H1 (cell line): Measurements from ENCODE around the gene MYBL2. TPM values are rescaled to one million over a fixed set of nuclear protein-coding genes. Genes with fewer than 3 reads are reported as not detected.

ENCODE experiments used
- CTCF ChIA-PET: fragments of 300-600 bp; sonication (Branson Sonifier 250); formaldehyde crosslinking; loops from one replicate; lab custom pipeline; 2021; ENCODE audit not compliant: partially characterized antibody; lab: Charles Lee
- POLR2A ChIA-PET: fragments of 300-600 bp; sonication (Branson Sonifier 250); formaldehyde crosslinking; loops from one replicate; lab custom pipeline; 2021; ENCODE audit warnings: inconsistent platforms; ENCODE audit not compliant: partially characterized antibody; lab: Charles Lee
- DNase-seq, 2 experiments: peaks; one replicate each; pipeline versions ENCODE4 v3.0.0 to v3.0.0-alpha.2; 2010 to 2022; ENCODE audit warnings: low spot score in 2 of 2, low read depth in 1 of 2, mixed read lengths in 1 of 2
- FAIRE-seq: peaks from 2 replicates; lab custom pipeline; 2011; peaks lifted over from hg19 to GRCh38; lab: Jason Lieb, UNC
- H2AFZ ChIP-seq: 2 replicates; pipeline ENCODE4 v1.8.1; 2012; ENCODE audit warnings: low read length, inconsistent platforms
- H2AK5ac ChIP-seq: 2 replicates; pipeline ENCODE4 v1.6.1; 2013; ENCODE audit warnings: low read depth, low read length
- H2BK120ac ChIP-seq: replicated peaks from 2 replicates; pipeline ENCODE3; 2013; ENCODE audit warnings: low read depth, low read length, inconsistent platforms
- H2BK12ac ChIP-seq: 2 replicates; pipeline ENCODE4 v1.6.1; 2013; ENCODE audit warnings: low read depth, low read length
- H2BK15ac ChIP-seq: 2 replicates; pipeline ENCODE4 v1.6.1; 2013; ENCODE audit warnings: low read length
- H2BK20ac ChIP-seq: 2 replicates; pipeline ENCODE4 v1.6.1; 2013; ENCODE audit warnings: low read length
- H2BK5ac ChIP-seq: 2 replicates; pipeline ENCODE4 v1.6.1; 2013; ENCODE audit warnings: low read depth, low read length
- H3K14ac ChIP-seq: 2 replicates; pipeline ENCODE4 v1.6.1; 2013; ENCODE audit warnings: inconsistent platforms; ENCODE audit not compliant: insufficient read length
- H3K18ac ChIP-seq: 2 replicates; pipeline ENCODE4 v1.6.1; 2013; ENCODE audit warnings: low read length; ENCODE audit errors: extremely low read depth
- H3K23ac ChIP-seq: 2 replicates; pipeline ENCODE4 v1.6.1; 2013; ENCODE audit warnings: inconsistent platforms; ENCODE audit not compliant: insufficient read length
- H3K23me2 ChIP-seq: 2 replicates; pipeline ENCODE4 v1.6.1; 2013; ENCODE audit warnings: low read depth, low read length
- H3K27ac ChIP-seq: 2 replicates; pipeline ENCODE4 v1.6.1; 2011; ENCODE audit warnings: low read depth, low read length, inconsistent platforms
- H3K27me3 ChIP-seq, 4 experiments: replicated peaks in 1 of 4; 1 replicate in 1 of 4; 2 replicates in 3 of 4; pipeline versions ENCODE4 v1.6.1 to v1.8.1; 2011 to 2013; ENCODE audit warnings: low read length in 3 of 4, mild to moderate bottlenecking in 3 of 4, inconsistent platforms in 2 of 4, mixed read lengths in 2 of 4, moderate library complexity in 1 of 4; ENCODE audit not compliant: control insufficient read depth in 3 of 4, insufficient read depth in 3 of 4; ENCODE audit errors: extremely low read depth in 1 of 4
- H3K36me3 ChIP-seq, 4 experiments: 2 replicates each; pipeline versions ENCODE4 v1.6.1 to v1.8.1; 2011 to 2013; ENCODE audit warnings: mild to moderate bottlenecking in 4 of 4, low read length in 3 of 4, moderate library complexity in 2 of 4, control low read depth in 1 of 4, inconsistent platforms in 1 of 4; ENCODE audit not compliant: insufficient read depth in 4 of 4, control insufficient read depth in 2 of 4
- H3K4ac ChIP-seq: replicated peaks from 2 replicates; pipeline ENCODE3; 2013; ENCODE audit warnings: low read length, low read depth, mixed read lengths, inconsistent platforms; ENCODE audit not compliant: insufficient read length
- H3K4me1 ChIP-seq, 4 experiments: replicated peaks in 1 of 4; 1 replicate in 1 of 4; 2 replicates in 3 of 4; pipeline versions ENCODE4 v1.6.1 to v1.8.1; 2011 to 2013; ENCODE audit warnings: low read length in 3 of 4, inconsistent platforms in 2 of 4, mixed read lengths in 1 of 4; ENCODE audit not compliant: insufficient read depth in 4 of 4, control insufficient read depth in 3 of 4
- H3K4me2 ChIP-seq, 2 experiments: 2 replicates each; pipeline versions ENCODE4 v1.6.1 to v1.8.1; 2011 to 2013; ENCODE audit warnings: low read depth in 2 of 2, low read length in 2 of 2, control low read depth in 1 of 2, inconsistent platforms in 1 of 2, mild to moderate bottlenecking in 1 of 2; ENCODE audit not compliant: insufficient read depth in 1 of 2
- H3K4me3 ChIP-seq, 4 experiments: fragments of 200-600, 300-600 bp in 1 of 4; sonication (generic), shearing (Covaris generic), sonication (Bioruptor Twin) in 1 of 4; 2 replicates each; pipeline versions ENCODE4 v1.5.1 to v1.8.1; 2011 to 2016; ENCODE audit warnings: low read length in 4 of 4, low read depth in 3 of 4, control low read depth in 2 of 4, inconsistent platforms in 2 of 4, mild to moderate bottlenecking in 2 of 4, mixed read lengths in 1 of 4, moderate library complexity in 1 of 4; ENCODE audit not compliant: insufficient read depth in 2 of 4; ENCODE audit errors: extremely low read depth in 1 of 4
- H3K56ac ChIP-seq: replicated peaks from 2 replicates; pipeline ENCODE3; 2013; ENCODE audit warnings: low read depth, mild to moderate bottlenecking, mixed read lengths, low read length, inconsistent platforms; ENCODE audit not compliant: insufficient read length
- H3K79me1 ChIP-seq: 2 replicates; pipeline ENCODE4 v1.6.1; 2013; ENCODE audit warnings: low read depth, low read length, control low read depth
- H3K79me2 ChIP-seq, 2 experiments: 2 replicates each; pipeline versions ENCODE4 v1.6.1 to v1.8.1; 2012 to 2013; ENCODE audit warnings: low read length in 2 of 2, mild to moderate bottlenecking in 2 of 2, inconsistent platforms in 1 of 2; ENCODE audit not compliant: insufficient read depth in 2 of 2, control insufficient read depth in 1 of 2
- H3K9ac ChIP-seq, 4 experiments: replicated peaks in 1 of 4; 1 replicate in 1 of 4; 2 replicates in 3 of 4; pipeline versions ENCODE4 v1.6.1 to v1.8.1; 2011 to 2013; ENCODE audit warnings: low read depth in 3 of 4, low read length in 3 of 4, control low read depth in 2 of 4, mild to moderate bottlenecking in 2 of 4, moderate library complexity in 2 of 4, inconsistent platforms in 1 of 4; ENCODE audit errors: extremely low read depth in 1 of 4
- H3K9me3 ChIP-seq, 2 experiments: 2 replicates each; pipeline versions ENCODE4 v1.6.1 to v1.8.1; 2012 to 2013; ENCODE audit warnings: mild to moderate bottlenecking in 2 of 2, moderate library complexity in 2 of 2, control low read depth in 1 of 2, inconsistent platforms in 1 of 2, low read depth in 1 of 2, low read length in 1 of 2, mixed read lengths in 1 of 2; ENCODE audit not compliant: insufficient read depth in 2 of 2
- H4K20me1 ChIP-seq, 2 experiments: replicated peaks in 1 of 2; 2 replicates each; pipeline versions ENCODE3 to v1.8.1; 2011 to 2013; ENCODE audit warnings: inconsistent platforms in 2 of 2, low read length in 2 of 2, mild to moderate bottlenecking in 1 of 2; ENCODE audit not compliant: insufficient read depth in 2 of 2, control insufficient read depth in 1 of 2
- H4K5ac ChIP-seq: 2 replicates; pipeline ENCODE4 v1.6.1; 2013; ENCODE audit warnings: low read length, low read depth, mixed read lengths, inconsistent platforms; ENCODE audit not compliant: insufficient read length
- H4K8ac ChIP-seq: 2 replicates; pipeline ENCODE4 v1.8.0; 2013; ENCODE audit warnings: mild to moderate bottlenecking, moderate library complexity, low read length, inconsistent platforms; ENCODE audit not compliant: insufficient read depth; ENCODE audit errors: extremely low read depth
- H4K91ac ChIP-seq: replicated peaks from 2 replicates; pipeline ENCODE3; 2013; ENCODE audit warnings: low read length, mixed read lengths, inconsistent platforms; ENCODE audit not compliant: insufficient read length
- BACH1 ChIP-seq: IDR thresholded peaks from 2 replicates; pipeline ENCODE4 v1.6.1; 2012; ENCODE audit warnings: low read length, improper control_type of control experiment
- CBX8 ChIP-seq: fragments of 300-800, 300-1000 bp; sonication (generic); IDR thresholded peaks from 2 replicates; pipeline ENCODE4 v1.7.1; 2016; ENCODE audit warnings: low read depth, low read length, borderline replicate concordance
- CTBP2 ChIP-seq: IDR thresholded peaks from 2 replicates; pipeline ENCODE4 v1.7.0; 2011; ENCODE audit warnings: borderline replicate concordance, mild to moderate bottlenecking, moderate library complexity, mixed read lengths, low read length; ENCODE audit not compliant: insufficient read depth, insufficient read length
- CTCF ChIP-seq, 3 experiments: IDR thresholded peaks; 1 replicate in 2 of 3; 2 replicates in 1 of 3; pipeline versions ENCODE4 v1.5.1 to v1.6.1; 2011; ENCODE audit warnings: low read length in 3 of 3, mild to moderate bottlenecking in 3 of 3, inconsistent platforms in 2 of 3, low read depth in 1 of 3, moderate library complexity in 1 of 3; ENCODE audit not compliant: insufficient read depth in 1 of 3; ENCODE audit errors: control extremely low read depth in 1 of 3
- NRF1 ChIP-seq: IDR thresholded peaks from 2 replicates; pipeline ENCODE4 v1.6.1; 2011; ENCODE audit warnings: mild to moderate bottlenecking, low read depth, low read length, improper control_type of control experiment
- SIRT6 ChIP-seq: IDR thresholded peaks from one replicate; pipeline ENCODE4 v1.7.1; 2012; ENCODE audit warnings: low read length, inconsistent platforms
- SP1 ChIP-seq: IDR thresholded peaks from 2 replicates; pipeline ENCODE4 v1.6.1; 2011; ENCODE audit warnings: low read depth, low read length
- TEAD4 ChIP-seq: IDR thresholded peaks from 2 replicates; pipeline ENCODE4 v1.6.1; 2012; ENCODE audit warnings: low read depth, low read length, inconsistent platforms, mixed read lengths
- ZNF274 ChIP-seq: IDR thresholded peaks from 2 replicates; pipeline ENCODE4 v1.7.0; 2012; ENCODE audit warnings: low read length, borderline replicate concordance; ENCODE audit errors: extremely low read depth
- WGBS, 2 experiments: shearing (Covaris generic) in 1 of 2; methylation state at CpG; one replicate each; pipeline versions ENCODE4 v1.1.6 to v1.1.7; 2013 to 2015; ENCODE audit warnings: low lambda C conversion rate in 2 of 2, mixed read lengths in 2 of 2, inconsistent platforms in 1 of 2, low coverage in 1 of 2, missing lambda C conversion rate in 1 of 2; ENCODE audit not compliant: insufficient replicate concordance in 2 of 2, insufficient coverage in 1 of 2, insufficient read length in 1 of 2; ENCODE audit errors: extremely low coverage in 1 of 2, missing lambda C conversion rate in 1 of 2; 5-methylcytosine and 5-hydroxymethylcytosine counted together
- polyA plus RNA-seq, 7 experiments: library from polyadenylated mRNA; depleted of rRNA in 3 of 7; stranded (reverse) in 5 of 7; unstranded in 2 of 7; fragments of >200 nt in 5 of 7; fragments of 200-250 nt in 2 of 7; gene quantifications; 1 replicate in 5 of 7; 2 replicates in 1 of 7; 4 replicates in 1 of 7; pipeline versions ENCODE4 v1.2.1 to v1.2.3, GENCODE V29; 2011 to 2013; ENCODE audit warnings: missing spikeins in 2 of 7, mixed read lengths in 2 of 7
- total RNA-seq: library from RNA; stranded (reverse); fragmentation: NEBNext Ultra II Directional; extraction: Animal tissue kit (Norgen Biotek cat#: 25700); gene quantifications from 2 replicates; pipeline ENCODE4 v1.2.1, GENCODE V29; 2021
- TF ChIP-seq, protein P1 (sequence below): IDR thresholded peaks from 2 replicates; pipeline ENCODE4 v1.6.1; 2012; ENCODE audit warnings: low read length, inconsistent platforms

Gene MYBL2
- total and polyA plus RNA-seq, 2 of the 8 experiments (the other 6 are each of a cell fraction or from before 2014, with no cell fraction given) = 75.3 to 207 TPM

DNA sequence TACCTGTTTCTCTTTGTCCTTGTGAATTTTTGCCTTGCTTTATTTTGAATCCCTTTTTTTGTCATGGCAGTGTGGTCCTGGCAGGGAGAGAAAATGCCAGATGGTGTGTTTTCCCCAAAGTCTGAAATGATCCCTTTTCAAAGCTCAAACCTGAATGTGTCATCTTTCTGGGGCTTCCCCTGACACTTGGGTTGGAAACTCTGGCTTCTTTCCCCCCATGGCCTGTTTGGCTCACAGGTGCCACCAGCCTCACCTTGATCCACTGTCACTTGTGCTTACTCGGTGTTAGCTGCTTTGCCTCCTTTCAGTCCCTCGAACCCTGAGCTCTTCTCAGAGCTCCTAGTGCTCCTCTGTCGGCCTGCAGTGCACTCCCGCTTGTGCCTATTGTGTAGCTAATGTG is 22.3 kb downstream of the MYBL2 start:
- Histone ChIP-seq H2AK5ac (no peak overlapping the region), H4K5ac (no peak overlapping the region), H3K27ac (no peak overlapping the region), H2AFZ (no peak overlapping the region), H2BK5ac (no peak overlapping the region), H3K79me2 (no peaks in the 10 kb centered on the region), H3K4me3 (no peak overlapping the region), H4K91ac (no peak overlapping the region), H3K36me3 (peaks cover 3 to 45% (median 29%) of the 10 kb centered on the region in 4 experiments; a peak in 7 of 8 replicates), H2BK12ac (no peak overlapping the region), H3K79me1 (no peaks in the 10 kb centered on the region), H3K18ac (no peak overlapping the region), H2BK15ac (no peak overlapping the region), H3K23ac (no peak overlapping the region), H3K4me1 (peaks cover 0 to 2% (median 0%) of the 10 kb centered on the region in 4 experiments; a peak in 1 of 7 replicates), H3K4ac (no peak overlapping the region), H3K23me2 (no peaks in the 10 kb centered on the region), H2BK120ac (no peak overlapping the region), H3K27me3 (no peaks in the 10 kb centered on the region), H3K56ac (no peak overlapping the region), H3K9ac (no peak overlapping the region), H3K9me3 (no peaks in the 10 kb centered on the region), H4K20me1 (peaks cover 2 to 3% of the 10 kb centered on the region in 2 experiments), H3K4me2 (no peak overlapping the region), H3K14ac (no peak overlapping the region), H2BK20ac (no peak overlapping the region), H4K8ac (no peak overlapping the region)
- FAIRE-seq = no peak
- DNase-seq = no peak
- 75% methylated on average over 4 of the region's 4 CpGs; no CpG with 5 or more reads in 1 of the 2 experiments for WGBS, 2 experiments
- CTCF ChIA-PET = interaction anchor here (0.5 to 6.4 kb wide), 5 partner anchors 21 to 389 kb away, joined by 3 to 49 read pairs (median 3); partner anchors contain the start of gene IFT52
- POLR2A ChIA-PET = interaction anchor here (0.8 to 1.8 kb wide), 5 partner anchors 12 to 232 kb away, joined by 3 to 5 read pairs (median 4); partner anchors contain the start of genes MYBL2 and SRSF6
- TF ChIP-seq ZNF274 (no peak), CTCF (IDR thresholded peaks at IDR 0.05; ENCODE audit: control extremely low read depth in 1 of 3, insufficient read depth in 1 of 3, low read depth in 1 of 3, low read length in 3 of 3) (no peak), TEAD4 (no peak), SP1 (no peak), NRF1 (no peak), BACH1 (no peak), SIRT6 (no peak), CBX8 (no peak), CTBP2 (no peak)
- TF ChIP-seq, protein P1, sequence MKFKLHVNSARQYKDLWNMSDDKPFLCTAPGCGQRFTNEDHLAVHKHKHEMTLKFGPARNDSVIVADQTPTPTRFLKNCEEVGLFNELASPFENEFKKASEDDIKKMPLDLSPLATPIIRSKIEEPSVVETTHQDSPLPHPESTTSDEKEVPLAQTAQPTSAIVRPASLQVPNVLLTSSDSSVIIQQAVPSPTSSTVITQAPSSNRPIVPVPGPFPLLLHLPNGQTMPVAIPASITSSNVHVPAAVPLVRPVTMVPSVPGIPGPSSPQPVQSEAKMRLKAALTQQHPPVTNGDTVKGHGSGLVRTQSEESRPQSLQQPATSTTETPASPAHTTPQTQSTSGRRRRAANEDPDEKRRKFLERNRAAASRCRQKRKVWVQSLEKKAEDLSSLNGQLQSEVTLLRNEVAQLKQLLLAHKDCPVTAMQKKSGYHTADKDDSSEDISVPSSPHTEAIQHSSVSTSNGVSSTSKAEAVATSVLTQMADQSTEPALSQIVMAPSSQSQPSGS = no peak
